Testis (tissue), 2 donors: Measurements from ENCODE around the gene TRIP12.

Experiments
- CTCF ChIP-seq, 3 experiments: fragments of 450-650 bp in 2 of 3; fragments of 200-600 bp in 1 of 3; sonication (generic) in 1 of 3; IDR thresholded peaks; one replicate each; pipeline ENCODE4 v1.5.1; 2016 to 2019; ENCODE audit warnings: antibody characterized with exemption in 3 of 3, mild to moderate bottlenecking in 2 of 3, moderate library complexity in 1 of 3
- POLR2A ChIP-seq: fragments of 450-650 bp; IDR thresholded peaks from one replicate; pipeline ENCODE4 v1.6.1; 2017; ENCODE audit warnings: antibody characterized with exemption, mild to moderate bottlenecking, moderate library complexity

- TF ChIP-seq POLR2A (no peak), CTCF (IDR thresholded peaks at IDR 0.05) (no peak)
Observed at GRCh38 chr2:229914171-229914570, 7.6 kb downstream of the TRIP12 start.
